ENCODE measurements around the gene HES1.

GRCh38 chr3:194137506-194138474 lies 1.8 kb downstream of the HES1 start:
- TF ChIP-seq CTCF (IDR thresholded peaks at IDR 0.05): peak; percentile 18 to 71 (median 56)
- TF ChIP-seq POLR2A (IDR thresholded peaks at IDR 0.05): no peak
- TF ChIP-seq EP300 (IDR thresholded peaks at IDR 0.05): peak in 1 of 2 donors; percentile 48

Measured in tibial nerve (tissue), 4 donors.